ENCODE results near the gene SPTSSB.

SPTSSB gene

DNA sequence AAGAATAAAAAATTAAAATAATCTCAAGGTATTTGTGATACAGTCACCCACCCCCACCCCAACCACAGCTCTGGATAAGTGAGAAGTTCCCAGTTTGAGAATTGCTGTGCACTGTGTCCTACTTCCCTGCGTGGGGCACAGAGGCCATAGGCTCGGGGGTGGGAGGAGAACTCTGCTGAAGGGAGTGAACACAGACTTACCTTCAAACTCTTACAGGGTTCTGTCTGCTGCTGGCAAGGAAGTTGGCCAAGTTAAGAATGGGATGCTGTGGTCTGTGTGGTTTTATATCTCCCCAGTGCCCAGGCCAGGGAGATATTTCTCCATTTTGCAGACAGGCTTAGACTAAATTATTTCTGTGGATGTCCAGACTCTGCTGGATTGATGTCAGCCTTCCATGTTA lies 37.6 kb downstream of the SPTSSB start:
- Histone ChIP-seq H3K9ac (ENCODE audit: low read depth, low read length) (no peak overlapping the region), H3K4me1 (ENCODE audit: control insufficient read depth, insufficient read depth, low read length) (no peaks in the 10 kb centered on the region), H3K27me3 (ENCODE audit: control insufficient read depth, insufficient read depth, low read length) (no peaks in the 10 kb centered on the region), H3K9me3 (ENCODE audit: control insufficient read depth, insufficient read depth, low read length) (no peaks in the 10 kb centered on the region), H3K4me3 (ENCODE audit: low read depth, low read length) (no peak overlapping the region), H3K36me3 (ENCODE audit: control insufficient read depth, insufficient read depth, low read length) (no peaks in the 10 kb centered on the region)

- Histone ChIP-seq H3K9me3 (ENCODE audit: control insufficient read depth, insufficient read depth, low read length) (no peaks in the 10 kb centered on the region), H3K36me3 (ENCODE audit: control insufficient read depth, insufficient read depth, low read length) (no peaks in the 10 kb centered on the region), H3K4me1 (ENCODE audit: control insufficient read depth, insufficient read depth, low read length) (no peaks in the 10 kb centered on the region), H3K27me3 (ENCODE audit: control insufficient read depth, insufficient read depth, low read length) (no peaks in the 10 kb centered on the region), H3K9ac (ENCODE audit: low read depth, low read length) (no peak overlapping the region), H3K4me3 (ENCODE audit: low read depth, low read length) (no peak overlapping the region)
Measured at GRCh38 chr3:161332792-161333191, 38.5 kb downstream of the SPTSSB start.

GRCh38 chr3:161325059-161325458 lies 46.3 kb downstream of the SPTSSB start:
- H3K27me3 ChIP-seq (ENCODE audit: control insufficient read depth, insufficient read depth, low read length): no peaks in the 10 kb centered on the region
- H3K4me3 ChIP-seq (ENCODE audit: low read depth, low read length): no peak overlapping the region
- H3K36me3 ChIP-seq (ENCODE audit: control insufficient read depth, insufficient read depth, low read length): no peaks in the 10 kb centered on the region
- no peaks in the 10 kb centered on the region for H3K4me1 ChIP-seq (ENCODE audit: control insufficient read depth, insufficient read depth, low read length)
- H3K9ac ChIP-seq (ENCODE audit: low read depth, low read length): no peak overlapping the region
- no peaks in the 10 kb centered on the region for H3K9me3 ChIP-seq (ENCODE audit: control insufficient read depth, insufficient read depth, low read length)

- Histone ChIP-seq H3K27me3 (ENCODE audit: control insufficient read depth, insufficient read depth, low read length) (no peaks in the 10 kb centered on the region), H3K9ac (ENCODE audit: low read depth, low read length) (no peak overlapping the region), H3K36me3 (ENCODE audit: control insufficient read depth, insufficient read depth, low read length) (no peaks in the 10 kb centered on the region), H3K9me3 (ENCODE audit: control insufficient read depth, insufficient read depth, low read length) (no peaks in the 10 kb centered on the region), H3K4me1 (ENCODE audit: control insufficient read depth, insufficient read depth, low read length) (no peaks in the 10 kb centered on the region), H3K4me3 (ENCODE audit: low read depth, low read length) (no peak overlapping the region)
Measured at GRCh38 chr3:161323926-161324621, 47.2 kb downstream of the SPTSSB start.

GRCh38 chr3:161322781-161323568 lies 48.3 kb downstream of the SPTSSB start:
- H3K36me3 ChIP-seq (ENCODE audit: control insufficient read depth, insufficient read depth, low read length): no peaks in the 10 kb centered on the region
- H3K27me3 ChIP-seq (ENCODE audit: control insufficient read depth, insufficient read depth, low read length): no peaks in the 10 kb centered on the region
- no peak overlapping the region for H3K9ac ChIP-seq (ENCODE audit: low read depth, low read length)
- no peak overlapping the region for H3K4me3 ChIP-seq (ENCODE audit: low read depth, low read length)
- H3K4me1 ChIP-seq (ENCODE audit: control insufficient read depth, insufficient read depth, low read length): no peaks in the 10 kb centered on the region
- no peaks in the 10 kb centered on the region for H3K9me3 ChIP-seq (ENCODE audit: control insufficient read depth, insufficient read depth, low read length)

DNA sequence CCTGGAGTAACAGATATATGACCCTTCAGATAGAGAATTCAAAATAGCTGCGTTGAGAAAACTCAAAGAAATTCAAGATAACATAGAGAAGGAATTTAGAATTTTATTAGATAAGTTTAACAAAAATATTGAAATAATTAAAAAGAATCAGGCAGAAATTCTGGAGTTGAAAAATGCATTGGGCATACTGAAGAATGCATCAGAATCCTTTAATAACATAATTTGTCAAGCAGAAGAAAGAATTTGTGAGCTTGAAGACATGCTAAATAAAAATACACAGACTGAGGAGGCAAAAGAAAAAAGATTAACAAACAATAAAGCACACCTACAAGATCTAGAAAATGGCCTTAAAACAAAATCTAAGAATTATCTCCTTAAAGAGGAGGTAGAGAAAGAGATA lies 50.5 kb downstream of the SPTSSB start:
- Histone ChIP-seq H3K4me3 (ENCODE audit: low read depth, low read length) (no peak overlapping the region), H3K4me1 (ENCODE audit: control insufficient read depth, insufficient read depth, low read length) (no peaks in the 10 kb centered on the region), H3K9me3 (ENCODE audit: control insufficient read depth, insufficient read depth, low read length) (no peaks in the 10 kb centered on the region), H3K36me3 (ENCODE audit: control insufficient read depth, insufficient read depth, low read length) (no peaks in the 10 kb centered on the region), H3K27me3 (ENCODE audit: control insufficient read depth, insufficient read depth, low read length) (no peaks in the 10 kb centered on the region), H3K9ac (ENCODE audit: low read depth, low read length) (no peak overlapping the region)

DNA sequence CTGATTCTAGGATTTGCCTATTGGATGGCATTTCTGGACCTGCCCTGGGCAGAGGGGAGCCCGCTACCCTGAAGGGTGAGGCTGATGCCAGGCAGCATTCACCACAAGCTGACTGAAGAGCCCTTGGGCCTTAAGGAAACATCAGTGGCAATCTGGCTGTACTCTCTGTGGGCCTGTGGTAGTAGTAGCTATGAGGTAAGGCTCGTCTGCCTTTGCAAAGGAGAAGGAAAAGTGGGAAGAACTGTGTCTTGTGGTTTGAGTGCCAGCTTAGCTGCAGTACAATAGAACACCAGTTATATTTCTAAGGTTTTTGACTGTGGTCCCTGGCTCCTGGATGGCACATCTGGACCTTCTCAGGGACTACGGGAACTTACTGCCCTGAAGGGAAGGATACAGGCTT lies 51.5 kb downstream of the SPTSSB start:
- Histone ChIP-seq H3K4me1 (ENCODE audit: control insufficient read depth, insufficient read depth, low read length) (no peaks in the 10 kb centered on the region), H3K27me3 (ENCODE audit: control insufficient read depth, insufficient read depth, low read length) (no peaks in the 10 kb centered on the region), H3K36me3 (ENCODE audit: control insufficient read depth, insufficient read depth, low read length) (no peaks in the 10 kb centered on the region), H3K9me3 (ENCODE audit: control insufficient read depth, insufficient read depth, low read length) (no peaks in the 10 kb centered on the region), H3K9ac (ENCODE audit: low read depth, low read length) (no peak overlapping the region), H3K4me3 (ENCODE audit: low read depth, low read length) (no peak overlapping the region)

- Histone ChIP-seq H3K27me3 (ENCODE audit: control insufficient read depth, insufficient read depth, low read length) (no peaks in the 10 kb centered on the region), H3K9me3 (ENCODE audit: control insufficient read depth, insufficient read depth, low read length) (no peaks in the 10 kb centered on the region), H3K9ac (ENCODE audit: low read depth, low read length) (no peak overlapping the region), H3K4me3 (ENCODE audit: low read depth, low read length) (no peak overlapping the region), H3K4me1 (ENCODE audit: control insufficient read depth, insufficient read depth, low read length) (no peaks in the 10 kb centered on the region), H3K36me3 (ENCODE audit: control insufficient read depth, insufficient read depth, low read length) (no peaks in the 10 kb centered on the region)
Measured at GRCh38 chr3:161317077-161317476, 54.2 kb downstream of the SPTSSB start.

GRCh38 chr3:161316006-161316689 lies 55.2 kb downstream of the SPTSSB start:
- Histone ChIP-seq H3K9ac (ENCODE audit: low read depth, low read length) (no peak overlapping the region), H3K27me3 (ENCODE audit: control insufficient read depth, insufficient read depth, low read length) (no peaks in the 10 kb centered on the region), H3K4me1 (ENCODE audit: control insufficient read depth, insufficient read depth, low read length) (no peaks in the 10 kb centered on the region), H3K9me3 (ENCODE audit: control insufficient read depth, insufficient read depth, low read length) (no peaks in the 10 kb centered on the region), H3K4me3 (ENCODE audit: low read depth, low read length) (no peak overlapping the region), H3K36me3 (ENCODE audit: control insufficient read depth, insufficient read depth, low read length) (no peaks in the 10 kb centered on the region)

DNA sequence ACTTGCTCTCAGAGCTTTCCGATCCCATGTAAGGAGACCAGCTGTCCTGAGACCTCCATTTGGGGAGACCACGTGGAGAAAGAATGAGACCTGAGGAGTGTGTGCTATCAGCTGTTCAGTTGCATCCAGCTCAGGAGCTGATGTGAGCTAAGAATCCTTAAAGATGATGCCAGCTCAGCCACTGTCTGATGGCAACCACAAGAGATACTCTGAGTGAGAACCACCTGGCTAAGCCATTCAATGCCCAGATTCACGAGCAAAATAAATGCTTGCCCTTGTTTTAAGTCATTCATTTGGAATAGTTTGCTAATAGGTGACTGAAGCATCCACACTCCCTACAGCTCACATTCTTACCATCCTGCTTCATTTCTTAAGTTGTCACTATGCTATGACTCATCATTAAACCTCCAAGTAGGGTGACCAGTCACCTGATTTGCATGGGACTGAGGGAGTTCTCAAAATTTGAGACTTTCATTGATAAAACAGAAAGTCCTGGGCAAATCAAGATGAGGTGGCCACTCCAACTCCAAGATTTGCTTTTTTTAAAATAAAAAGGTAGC lies 56.4 kb downstream of the SPTSSB start:
- no peak overlapping the region for H3K9ac ChIP-seq (ENCODE audit: low read depth, low read length)
- no peaks in the 10 kb centered on the region for H3K9me3 ChIP-seq (ENCODE audit: control insufficient read depth, insufficient read depth, low read length)

GRCh38 chr3:161310649-161311423 lies 60.5 kb downstream of the SPTSSB start:
- Histone ChIP-seq H3K9ac (ENCODE audit: low read depth, low read length) (no peak overlapping the region), H3K36me3 (ENCODE audit: control insufficient read depth, insufficient read depth, low read length) (no peaks in the 10 kb centered on the region), H3K4me3 (ENCODE audit: low read depth, low read length) (no peak overlapping the region), H3K4me1 (ENCODE audit: control insufficient read depth, insufficient read depth, low read length) (peaks cover 2% of the 10 kb centered on the region), H3K9me3 (ENCODE audit: control insufficient read depth, insufficient read depth, low read length) (no peaks in the 10 kb centered on the region), H3K27me3 (ENCODE audit: control insufficient read depth, insufficient read depth, low read length) (no peaks in the 10 kb centered on the region)

More for the DNA sequence above, 56.4 kb downstream of the SPTSSB start:
- Histone ChIP-seq H3K27me3 (ENCODE audit: control insufficient read depth, insufficient read depth, low read length) (no peaks in the 10 kb centered on the region), H3K36me3 (ENCODE audit: control insufficient read depth, insufficient read depth, low read length) (no peaks in the 10 kb centered on the region), H3K4me3 (ENCODE audit: low read depth, low read length) (no peak overlapping the region), H3K4me1 (ENCODE audit: control insufficient read depth, insufficient read depth, low read length) (peaks cover 2% of the 10 kb centered on the region)
